Gastroesophageal sphincter (tissue), 3 donors: ENCODE data around the gene ATXN3L.

Experiments
- EP300 ChIP-seq: sonication (generic); formaldehyde crosslinking; IDR thresholded peaks from one replicate; pipeline ENCODE4 v1.6.1; 2017; ENCODE audit warnings: antibody characterized with exemption, mild to moderate bottlenecking
- POLR2AphosphoS5 ChIP-seq: sonication (generic); formaldehyde crosslinking; IDR thresholded peaks from one replicate; pipeline ENCODE4 v1.6.1; 2017; ENCODE audit warnings: antibody characterized with exemption
- TF ChIP-seq, protein P1 (sequence below), 4 experiments: fragments of 200-600 bp in 2 of 4; fragments of 450-650 bp in 2 of 4; sonication (generic) in 1 of 4; IDR thresholded peaks; one replicate each; pipeline ENCODE4 v1.5.1; 2017 to 2019; ENCODE audit warnings: antibody characterized with exemption in 4 of 4, mild to moderate bottlenecking in 2 of 4, moderate library complexity in 2 of 4

- TF ChIP-seq, protein P1, sequence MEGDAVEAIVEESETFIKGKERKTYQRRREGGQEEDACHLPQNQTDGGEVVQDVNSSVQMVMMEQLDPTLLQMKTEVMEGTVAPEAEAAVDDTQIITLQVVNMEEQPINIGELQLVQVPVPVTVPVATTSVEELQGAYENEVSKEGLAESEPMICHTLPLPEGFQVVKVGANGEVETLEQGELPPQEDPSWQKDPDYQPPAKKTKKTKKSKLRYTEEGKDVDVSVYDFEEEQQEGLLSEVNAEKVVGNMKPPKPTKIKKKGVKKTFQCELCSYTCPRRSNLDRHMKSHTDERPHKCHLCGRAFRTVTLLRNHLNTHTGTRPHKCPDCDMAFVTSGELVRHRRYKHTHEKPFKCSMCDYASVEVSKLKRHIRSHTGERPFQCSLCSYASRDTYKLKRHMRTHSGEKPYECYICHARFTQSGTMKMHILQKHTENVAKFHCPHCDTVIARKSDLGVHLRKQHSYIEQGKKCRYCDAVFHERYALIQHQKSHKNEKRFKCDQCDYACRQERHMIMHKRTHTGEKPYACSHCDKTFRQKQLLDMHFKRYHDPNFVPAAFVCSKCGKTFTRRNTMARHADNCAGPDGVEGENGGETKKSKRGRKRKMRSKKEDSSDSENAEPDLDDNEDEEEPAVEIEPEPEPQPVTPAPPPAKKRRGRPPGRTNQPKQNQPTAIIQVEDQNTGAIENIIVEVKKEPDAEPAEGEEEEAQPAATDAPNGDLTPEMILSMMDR (IDR thresholded peaks at IDR 0.05) = no peak
- TF ChIP-seq POLR2AphosphoS5 (no peak), EP300 (no peak)
Observed at GRCh38 chrX:13367950-13368349, 48.1 kb upstream of the ATXN3L start.
